K562 (cell line): ENCODE data around the gene CNNM3. TPM values are rescaled to one million over a fixed set of nuclear protein-coding genes. Genes with fewer than 3 reads are reported as not detected.

Source experiments
- ATAC-seq: fragments of 200-7000 bp; cut with Tn5 transposase; 3 replicates; pipeline ENCODE4 v1.9.1; 2020; ENCODE audit warnings: moderate library complexity
- BruUV-seq: library from RNA; stranded (reverse); fragments of 400-500 nt; replicated peaks from 2 replicates; lab custom pipeline; 2021; lab: Mats Ljungman, UMichigan
- CTCF ChIA-PET: fragments of 300-600 bp; formaldehyde crosslinking; extraction: SDS; loops from one replicate; lab custom pipeline; 2021; ENCODE audit warnings: low intra/inter-chr PET ratio; lab: Yijun Ruan, JAX
- POLR2A ChIA-PET: fragments of 300-600, 350-650 bp; sonication (Branson Sonifier 250); formaldehyde crosslinking; extraction: SDS; loops from one replicate; lab custom pipeline; 2021; ENCODE audit warnings: antibody characterized with exemption, inconsistent platforms; lab: Yijun Ruan, JAX
- DNase-seq, 4 experiments: peaks; one replicate each; pipeline versions ENCODE4 v3.0.0 to v3.0.0-alpha.2; 2011 to 2018; ENCODE audit warnings: low spot score in 3 of 4, mixed read lengths in 3 of 4; ENCODE audit errors: extremely low read depth in 1 of 4
- FAIRE-seq: peaks from 2 replicates; lab custom pipeline; 2011; peaks lifted over from hg19 to GRCh38; lab: Jason Lieb, UNC
- H2AFZ ChIP-seq: 2 replicates; pipeline ENCODE4 v1.6.0; 2011; ENCODE audit warnings: low read depth, low read length, control low read depth, inconsistent platforms
- H3K27ac ChIP-seq: fragments of 200-600 bp; 3 replicates; pipeline ENCODE4 v1.8.0; 2011; ENCODE audit warnings: low read depth, mild to moderate bottlenecking, control low read depth, inconsistent platforms, low read length, moderate library complexity, mixed read lengths; ENCODE audit errors: extremely low read depth
- H3K27me3 ChIP-seq, 2 experiments: fragments of 300-600 bp in 1 of 2; 2 replicates in 1 of 2; 3 replicates in 1 of 2; pipeline versions ENCODE4 v1.6.0 to v1.8.0; 2011; ENCODE audit warnings: inconsistent platforms in 2 of 2, low read length in 2 of 2, mild to moderate bottlenecking in 1 of 2, mixed read lengths in 1 of 2, moderate library complexity in 1 of 2; ENCODE audit not compliant: control insufficient read depth in 2 of 2, insufficient read depth in 2 of 2
- H3K36me3 ChIP-seq: fragments of 300-600 bp; 3 replicates; pipeline ENCODE4 v1.8.0; 2011; ENCODE audit warnings: mild to moderate bottlenecking, low read length, inconsistent platforms; ENCODE audit not compliant: control insufficient read depth, insufficient read depth
- H3K4me1 ChIP-seq, 2 experiments: fragments of 200-600 bp in 1 of 2; replicated peaks in 1 of 2; 2 replicates in 1 of 2; 3 replicates in 1 of 2; pipeline versions ENCODE4 v1.5.1 to v1.8.0; 2011; ENCODE audit warnings: inconsistent platforms in 2 of 2, low read length in 2 of 2, mild to moderate bottlenecking in 1 of 2, mixed read lengths in 1 of 2, moderate library complexity in 1 of 2; ENCODE audit not compliant: control insufficient read depth in 2 of 2, insufficient read depth in 2 of 2
- H3K4me2 ChIP-seq: 2 replicates; pipeline ENCODE4 v1.6.1; 2011; ENCODE audit warnings: low read length, control low read depth, inconsistent platforms, mixed read lengths; ENCODE audit not compliant: insufficient read depth
- H3K4me3 ChIP-seq: fragments of 200-600 bp; sonication (generic), shearing (Covaris generic); 2 replicates; pipeline ENCODE4 v1.5.1; 2016; ENCODE audit warnings: control low read depth, inconsistent platforms
- H3K79me2 ChIP-seq: fragments of 200-600 bp; 3 replicates; pipeline ENCODE4 v1.8.0; 2011; ENCODE audit warnings: low read length, inconsistent platforms; ENCODE audit not compliant: control insufficient read depth, insufficient read depth
- H3K9ac ChIP-seq, 2 experiments: 2 replicates each; pipeline versions ENCODE4 v1.6.0 to v1.6.1; 2011; ENCODE audit warnings: low read depth in 2 of 2, low read length in 2 of 2, control low read depth in 1 of 2, inconsistent platforms in 1 of 2, mild to moderate bottlenecking in 1 of 2, mixed read lengths in 1 of 2; ENCODE audit not compliant: insufficient read depth in 1 of 2
- H3K9me1 ChIP-seq: one replicate; pipeline ENCODE4 v1.6.0; 2011; ENCODE audit warnings: inconsistent platforms, mild to moderate bottlenecking, low read length, moderate library complexity; ENCODE audit not compliant: control insufficient read depth, insufficient read depth
- H3K9me3 ChIP-seq: replicated peaks from 2 replicates; pipeline ENCODE4 v1.5.1; 2011; ENCODE audit warnings: low read depth, low read length, inconsistent platforms; ENCODE audit not compliant: control insufficient read depth, insufficient read depth
- H4K20me1 ChIP-seq: replicated peaks from 2 replicates; pipeline ENCODE4 v1.6.1; 2011; ENCODE audit warnings: low read length, inconsistent platforms, mixed read lengths; ENCODE audit not compliant: control insufficient read depth, insufficient read depth
- BHLHE40 ChIP-seq: IDR thresholded peaks from 2 replicates; pipeline ENCODE4 v1.6.1; 2011; ENCODE audit warnings: low read length, improper control_type of control experiment
- CCAR2 ChIP-seq: fragments of 200-400 bp; formaldehyde crosslinking; IDR thresholded peaks from 2 replicates; pipeline ENCODE4 v1.6.1; 2017; ENCODE audit warnings: mild to moderate bottlenecking, low read depth, low read length
- ETV1 ChIP-seq: fragments of 450-650 bp; conservative IDR thresholded peaks from 2 replicates; pipeline ENCODE4 v1.6.1; 2016; ENCODE audit warnings: missing genetic modification characterization, control low read depth, low read depth, missing compliant biosample characterization
- FOXP1 ChIP-seq: sonication (generic); formaldehyde crosslinking; IDR thresholded peaks from 2 replicates; pipeline ENCODE4 v1.8.0; 2022; ENCODE audit warnings: mild to moderate bottlenecking, missing genetic modification reagents
- KLF16 ChIP-seq: IDR thresholded peaks from 2 replicates; pipeline ENCODE4 v1.6.1; 2016; ENCODE audit warnings: antibody characterized with exemption
- PHF21A ChIP-seq: fragments of 450-650 bp; IDR thresholded peaks from 2 replicates; pipeline ENCODE4 v1.6.1; 2017; ENCODE audit warnings: low read depth, borderline replicate concordance
- RFX7 ChIP-seq: fragments of 250-450 bp; sonication (Bioruptor Pico); IDR thresholded peaks from 2 replicates; pipeline ENCODE4 v1.5.1; 2021; ENCODE audit warnings: mild to moderate bottlenecking
- SP1 ChIP-seq: sonication (generic); formaldehyde crosslinking; IDR thresholded peaks from 2 replicates; pipeline ENCODE4 v1.8.1; 2022; ENCODE audit warnings: mild to moderate bottlenecking, missing genetic modification reagents
- TAF9B ChIP-seq: fragments of 450-650 bp; IDR thresholded peaks from 2 replicates; pipeline ENCODE4 v1.6.1; 2018; ENCODE audit warnings: mild to moderate bottlenecking; ENCODE audit not compliant: partially characterized antibody
- ZBTB9 ChIP-seq: fragments of 450-650 bp; formaldehyde crosslinking; IDR thresholded peaks from 2 replicates; pipeline ENCODE4 v1.4.0; 2020; ENCODE audit warnings: mild to moderate bottlenecking, moderate library complexity
- ZNF124 ChIP-seq: sonication (generic); formaldehyde crosslinking; IDR thresholded peaks from 2 replicates; pipeline ENCODE4 v1.8.1; 2022; ENCODE audit warnings: missing genetic modification reagents
- ZNF282 ChIP-seq: sonication (generic); formaldehyde crosslinking; IDR thresholded peaks from 2 replicates; pipeline ENCODE4 v1.8.1; 2023; ENCODE audit warnings: missing genetic modification reagents
- ZNF408 ChIP-seq: fragments of 250-450 bp; sonication (Bioruptor Pico); IDR thresholded peaks from 2 replicates; pipeline ENCODE4 v1.4.0; 2020; ENCODE audit warnings: low read depth, mild to moderate bottlenecking, moderate library complexity
- ZNF431 ChIP-seq: sonication (generic); formaldehyde crosslinking; IDR thresholded peaks from 2 replicates; pipeline ENCODE4 v1.8.0; 2022; ENCODE audit warnings: mild to moderate bottlenecking, missing genetic modification reagents
- ZNF592 ChIP-seq: fragments of 450-650 bp; IDR thresholded peaks from 2 replicates; pipeline ENCODE4 v1.6.1; 2017; ENCODE audit warnings: antibody characterized with exemption, mild to moderate bottlenecking
- WGBS: fragments of 100-300 bp; shearing (Covaris generic); methylation state at CpG from one replicate; pipeline ENCODE4 v1.1.6; 2016; ENCODE audit warnings: low coverage, mixed read lengths; ENCODE audit not compliant: insufficient coverage; ENCODE audit errors: missing lambda C conversion rate; 5-methylcytosine and 5-hydroxymethylcytosine counted together
- in situ Hi-C: fragments of 300-500 bp; cut with MboI; formaldehyde crosslinking; loops from 4 replicates; pipeline ENCODE4 v1.15.0; 2018; ENCODE audit warnings: inconsistent platforms, mixed read lengths
- intact Hi-C: fragments of 100-400 bp; cut with micrococcal nuclease; formaldehyde crosslinking; loops from 2 replicates; pipeline ENCODE4 v1.14.2; 2022
- polyA plus RNA-seq, 8 experiments: library from polyadenylated mRNA; depleted of rRNA in 4 of 8; stranded (reverse) in 5 of 8; unstranded in 3 of 8; fragments of >200 nt; fragmentation: Nextera tagmentation in 2 of 8; fragmentation: Illumina TruSeq in 1 of 8; extraction: Ambion mirVana in 2 of 8; extraction: Trizol in 1 of 8; gene quantifications; 2 replicates each; pipeline versions ENCODE4 v1.2.1 to v1.2.3, GENCODE V29; 2011 to 2014; ENCODE audit warnings: inconsistent platforms in 1 of 8, missing spikeins in 1 of 8
- total RNA-seq, 7 experiments: library from RNA; depleted of rRNA in 6 of 7; stranded (reverse); fragments of >200 nt in 6 of 7; fragmentation: Illumina TruSeq in 2 of 7; extraction: Trizol in 2 of 7; gene quantifications; 2 replicates each; pipeline versions ENCODE4 v1.2.1 to v1.2.3, GENCODE V29; 2011 to 2021; ENCODE audit warnings: low replicate concordance in 1 of 7
- TF ChIP-seq, protein P1 (sequence below): fragments of 450-650 bp; IDR thresholded peaks from 2 replicates; pipeline ENCODE4 v1.6.1; 2016; ENCODE audit warnings: mild to moderate bottlenecking

The CNNM3 gene
- total and polyA plus RNA-seq, 9 of the 15 experiments (the other 6 are each of a cell fraction or from before 2014, with no cell fraction given): 1.4 to 16.9 (median 6.5) TPM

DNA sequence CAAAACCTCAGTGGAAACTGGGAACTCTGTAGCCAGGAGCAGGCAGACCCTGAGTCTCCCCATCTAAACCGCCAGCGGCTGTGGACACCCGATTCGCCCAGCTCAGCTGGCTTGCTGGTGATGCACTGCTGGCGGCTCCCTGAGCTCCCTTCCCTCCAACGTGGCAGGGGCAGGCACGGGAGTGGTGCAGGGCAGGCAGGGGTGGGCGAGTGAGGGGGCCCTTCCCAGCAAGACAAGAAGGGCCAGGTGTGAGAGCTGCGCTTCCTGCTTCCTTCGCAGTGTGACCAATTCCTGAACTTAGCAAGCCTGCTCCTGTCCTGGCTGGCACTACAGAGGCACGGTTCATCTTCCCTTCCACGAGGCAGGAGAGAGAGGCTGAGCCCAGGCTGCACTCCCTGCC lies 66.2 kb downstream of the CNNM3 start:
- no TSS peak for BruUV-seq
- ChIA-PET POLR2A (interaction anchor here (0.5 to 11.3 kb wide), 10 partner anchors 7 to 237 kb away, joined by 3 to 112 read pairs (median 4); partner anchors contain the start of gene ANKRD39), CTCF (no interaction called here)
- H3K4me1 ChIP-seq: peaks cover 17 to 92% of the 10 kb centered on the region in 2 experiments; a peak in 4 of 5 replicates
- H3K4me3 ChIP-seq: no peak overlapping the region
- peaks cover 3% of the 10 kb centered on the region; the same call in 1 of the 2 replicates for H4K20me1 ChIP-seq
- peaks cover 62% of the 10 kb centered on the region for H3K36me3 ChIP-seq
- no peak overlapping the region for H2AFZ ChIP-seq
- intact Hi-C loops (no loop called here), in situ Hi-C loops (no loop called here)
- ATAC-seq (no peak), FAIRE-seq (no peak), DNase-seq (no peak)
- peaks cover 30% of the 10 kb centered on the region; the same call in 2 of the 3 replicates for H3K79me2 ChIP-seq
- 67% methylated on average over 9 of the region's 12 CpGs for WGBS
- H3K27me3 ChIP-seq: no peaks in the 10 kb centered on the region; a peak in 1 of 5 replicates
- H3K4me2 ChIP-seq: no peak overlapping the region
- no peaks in the 10 kb centered on the region for H3K9me3 ChIP-seq
- no peaks in the 10 kb centered on the region for H3K9me1 ChIP-seq
- peak overlapping the region; percentile 42; the same call in 2 of the 3 replicates for H3K27ac ChIP-seq
- peak overlapping the region in 1 of 2 experiments; percentile 60; a peak in 2 of 4 replicates for H3K9ac ChIP-seq
- no peak for TF ChIP-seq ETV1 (tag)
- TF ChIP-seq FOXP1 (CRISPR knock-in tag): no peak
- 0 out of 2 replicates have a peak, but pooled peaks have one; percentile 34 for TF ChIP-seq ZBTB9 (CRISPR knock-in tag)
- 0 out of 2 replicates have a peak, but pooled peaks have one; percentile 29 for TF ChIP-seq ZNF431 (CRISPR knock-in tag)
- peak; percentile 16; the same call in 1 of the 2 replicates for TF ChIP-seq SP1 (CRISPR knock-in tag)
- TF ChIP-seq, protein P1, sequence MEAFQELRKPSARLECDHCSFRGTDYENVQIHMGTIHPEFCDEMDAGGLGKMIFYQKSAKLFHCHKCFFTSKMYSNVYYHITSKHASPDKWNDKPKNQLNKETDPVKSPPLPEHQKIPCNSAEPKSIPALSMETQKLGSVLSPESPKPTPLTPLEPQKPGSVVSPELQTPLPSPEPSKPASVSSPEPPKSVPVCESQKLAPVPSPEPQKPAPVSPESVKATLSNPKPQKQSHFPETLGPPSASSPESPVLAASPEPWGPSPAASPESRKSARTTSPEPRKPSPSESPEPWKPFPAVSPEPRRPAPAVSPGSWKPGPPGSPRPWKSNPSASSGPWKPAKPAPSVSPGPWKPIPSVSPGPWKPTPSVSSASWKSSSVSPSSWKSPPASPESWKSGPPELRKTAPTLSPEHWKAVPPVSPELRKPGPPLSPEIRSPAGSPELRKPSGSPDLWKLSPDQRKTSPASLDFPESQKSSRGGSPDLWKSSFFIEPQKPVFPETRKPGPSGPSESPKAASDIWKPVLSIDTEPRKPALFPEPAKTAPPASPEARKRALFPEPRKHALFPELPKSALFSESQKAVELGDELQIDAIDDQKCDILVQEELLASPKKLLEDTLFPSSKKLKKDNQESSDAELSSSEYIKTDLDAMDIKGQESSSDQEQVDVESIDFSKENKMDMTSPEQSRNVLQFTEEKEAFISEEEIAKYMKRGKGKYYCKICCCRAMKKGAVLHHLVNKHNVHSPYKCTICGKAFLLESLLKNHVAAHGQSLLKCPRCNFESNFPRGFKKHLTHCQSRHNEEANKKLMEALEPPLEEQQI: no peak
- no peak for TF ChIP-seq RFX7 (CRISPR knock-in tag)
- TF ChIP-seq PHF21A: no peak
- no peak for TF ChIP-seq BHLHE40
- no peak for TF ChIP-seq ZNF592
- TF ChIP-seq KLF16: no peak
- no peak for TF ChIP-seq ZNF408 (CRISPR knock-in tag)
- TF ChIP-seq TAF9B: no peak
- no peak for TF ChIP-seq ZNF124 (CRISPR knock-in tag)
- no peak for TF ChIP-seq CCAR2
- no peak for TF ChIP-seq ZNF282
